GM19324 (cell line): ENCODE data around the gene CLCN7.

Experiments used
- ATAC-seq: cut with Tn5 transposase; IDR thresholded peaks from one replicate; pipeline ENCODE4 v1.9.1; 2021; ENCODE audit warnings: mild to moderate bottlenecking, moderate library complexity; ENCODE audit not compliant: unreplicated experiment, low FRiP score

The CLCN7 gene

DNA sequence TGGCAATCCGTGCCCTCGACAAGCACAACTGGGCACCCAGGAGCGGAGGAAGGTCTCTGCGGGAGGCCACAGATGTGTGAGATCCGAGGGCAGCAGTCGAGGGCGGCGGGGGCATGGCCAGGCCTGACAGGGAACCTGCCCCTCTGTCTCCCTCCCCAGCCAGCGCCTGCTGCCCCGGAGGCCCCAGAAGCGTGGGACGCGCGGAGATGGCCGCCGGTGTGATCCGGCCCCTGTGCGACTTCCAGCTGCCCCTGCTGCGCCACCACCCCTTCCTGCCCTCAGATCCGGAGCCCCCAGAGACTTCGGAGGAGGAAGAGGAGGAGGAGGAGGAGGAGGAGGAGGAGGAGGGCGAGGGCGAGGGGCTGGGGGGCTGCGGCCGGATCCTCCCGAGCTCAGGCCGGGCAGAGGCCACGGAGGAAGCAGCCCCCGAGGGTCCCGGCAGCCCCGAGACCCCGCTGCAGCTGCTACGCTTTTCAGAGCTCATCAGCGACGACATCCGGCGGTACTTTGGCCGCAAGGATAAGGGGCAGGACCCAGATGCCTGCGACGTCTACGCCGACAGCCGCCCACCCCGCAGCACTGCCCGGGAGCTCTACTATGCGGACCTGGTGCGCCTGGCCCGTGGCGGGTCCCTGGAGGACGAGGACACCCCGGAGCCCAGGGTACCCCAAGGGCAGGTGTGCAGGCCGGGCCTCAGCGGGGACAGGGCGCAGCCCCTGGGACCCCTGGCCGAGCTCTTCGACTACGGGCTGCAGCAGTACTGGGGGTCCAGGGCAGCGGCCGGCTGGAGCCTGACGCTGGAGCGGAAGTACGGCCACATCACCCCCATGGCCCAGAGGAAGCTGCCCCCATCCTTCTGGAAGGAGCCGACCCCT, 42.2 kb downstream of the CLCN7 start:
- ATAC-seq: no peak

- no peak for ATAC-seq
Observed at GRCh38 chr16:1431497-1432270, 43.1 kb downstream of the CLCN7 start.

- ATAC-seq: no peak
Observed at GRCh38 chr16:1430759-1431496, 43.9 kb downstream of the CLCN7 start, which contains the start of gene PERCC1. Gene PERCC1 (plus strand): TSS chr16:1431078. CDS start chr16:1432594, 1,516 bp downstream.

- no peak for ATAC-seq
Observed at GRCh38 chr16:1430214-1430758, 44.5 kb downstream of the CLCN7 start.

GRCh38 chr16:1429631-1430030, 45.2 kb downstream of the CLCN7 start:
- no peak for ATAC-seq

- no peak for ATAC-seq
Observed at GRCh38 chr16:1429012-1429411, 45.8 kb downstream of the CLCN7 start.

DNA sequence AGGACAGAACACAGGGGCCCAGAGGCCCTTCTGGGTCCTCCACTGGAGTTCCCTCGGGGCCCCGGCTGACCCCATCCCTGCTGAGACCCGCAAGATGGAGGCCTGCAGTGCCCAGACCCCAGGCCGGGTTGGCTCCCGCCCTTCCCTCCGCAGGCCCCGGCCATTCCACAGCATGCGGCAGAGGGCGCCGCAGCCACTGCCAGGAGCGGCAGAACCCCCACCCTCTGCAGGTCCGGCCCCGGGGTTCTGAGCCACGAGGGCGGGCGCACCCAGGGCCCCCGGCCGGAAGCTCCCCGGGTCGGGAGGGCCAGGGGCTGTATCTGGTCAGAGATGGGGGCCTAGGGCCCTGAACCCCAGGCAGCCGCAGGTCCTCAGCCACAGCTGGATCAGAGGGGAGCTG, 46.3 kb downstream of the CLCN7 start:
- no peak for ATAC-seq

GRCh38 chr16:1427473-1428461, 47.1 kb downstream of the CLCN7 start:
- no peak for ATAC-seq

DNA sequence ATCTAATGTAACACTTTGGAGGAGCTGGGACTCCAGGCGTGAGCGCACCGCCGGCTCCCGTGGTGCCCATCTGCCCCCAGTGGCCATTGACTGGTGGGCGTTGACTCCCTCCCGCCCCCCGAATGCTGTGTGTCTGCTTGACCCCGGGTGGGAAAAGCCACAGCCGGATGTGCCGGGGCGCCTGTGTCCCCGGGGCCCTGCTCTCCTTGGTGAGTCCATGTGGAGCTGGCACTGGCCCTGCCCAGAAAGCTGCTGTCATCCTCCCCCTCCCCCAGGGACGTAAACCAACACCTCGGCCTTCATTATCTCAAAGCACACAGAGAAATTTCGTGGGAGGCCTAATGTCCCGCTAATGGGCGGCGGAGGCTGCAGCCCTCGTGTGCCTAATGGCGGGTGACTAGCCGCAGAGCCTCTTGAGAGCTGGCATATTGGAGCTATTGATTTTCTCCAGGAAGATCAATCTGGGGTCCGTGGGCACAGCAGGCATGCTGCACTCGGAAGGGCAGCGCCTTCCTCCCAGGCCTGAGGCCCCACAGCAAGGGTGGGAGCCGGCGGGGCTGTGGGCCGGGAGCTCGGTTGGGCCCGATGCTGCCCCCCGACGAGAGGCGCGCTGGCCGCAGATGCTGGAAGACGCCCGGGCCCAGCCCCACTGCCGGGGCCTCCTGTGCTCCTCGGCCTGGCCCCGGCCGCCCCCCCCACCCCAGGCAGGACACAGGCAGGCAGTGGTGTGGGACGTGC, 47.9 kb downstream of the CLCN7 start:
- no peak for ATAC-seq

DNA sequence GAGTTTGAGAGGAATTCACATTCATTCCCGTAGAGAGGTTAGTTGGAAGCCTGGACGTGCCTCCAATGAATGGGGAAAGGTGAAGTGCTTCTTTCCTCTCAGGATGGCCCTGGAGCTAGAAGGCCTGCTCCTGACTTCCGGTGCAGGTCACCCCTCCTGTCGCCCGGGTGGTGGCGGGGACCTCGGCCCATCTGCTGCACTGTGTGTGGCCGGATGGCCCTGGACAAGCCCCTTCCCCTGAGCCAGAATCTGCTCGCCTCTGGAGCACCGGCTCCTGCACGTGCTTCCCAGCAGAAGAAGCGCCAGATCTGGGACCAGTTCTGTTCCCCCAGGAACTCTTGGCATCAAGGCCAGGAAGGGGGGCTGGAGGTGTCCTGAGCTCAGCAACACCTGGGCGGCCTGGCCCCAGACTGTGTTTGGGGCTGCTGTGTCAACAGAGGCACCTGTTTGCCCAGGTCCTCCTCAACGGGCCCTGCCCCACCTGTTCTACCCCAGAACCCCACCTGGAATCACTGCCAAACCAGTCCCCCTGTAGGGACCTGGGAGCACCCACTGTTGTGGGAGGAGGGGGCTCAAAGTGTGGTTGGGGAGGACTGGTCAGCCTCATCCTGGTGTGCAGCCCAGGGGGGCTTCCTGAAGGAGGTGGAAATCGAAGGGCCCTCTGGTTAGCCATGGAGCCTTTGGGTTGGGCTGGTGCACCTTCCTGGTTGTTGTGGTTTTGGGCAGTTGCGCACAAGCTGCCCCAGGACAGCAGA, 49.0 kb downstream of the CLCN7 start:
- ATAC-seq: no peak

- no peak for ATAC-seq
Observed at GRCh38 chr16:1424028-1424427, 50.8 kb downstream of the CLCN7 start.

DNA sequence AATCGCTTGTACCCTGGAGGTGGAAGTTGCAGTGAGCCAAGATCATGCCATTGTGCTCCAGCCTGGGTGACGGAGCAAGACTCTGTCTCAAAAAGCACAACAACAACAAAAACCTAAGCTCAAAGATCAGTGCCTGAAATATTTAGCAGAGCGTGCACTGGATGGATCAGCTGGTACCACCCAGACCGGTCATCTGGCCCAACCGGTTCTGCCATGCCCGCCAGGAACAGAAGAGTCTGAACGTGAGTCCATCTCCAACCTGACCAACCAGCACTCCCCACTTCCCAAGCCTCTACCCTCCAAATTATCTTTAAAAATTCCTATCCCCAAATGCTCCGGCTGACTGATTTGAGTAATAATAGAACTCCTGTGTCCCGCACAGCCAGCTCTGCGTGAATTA, 52.8 kb downstream of the CLCN7 start:
- ATAC-seq: no peak

DNA sequence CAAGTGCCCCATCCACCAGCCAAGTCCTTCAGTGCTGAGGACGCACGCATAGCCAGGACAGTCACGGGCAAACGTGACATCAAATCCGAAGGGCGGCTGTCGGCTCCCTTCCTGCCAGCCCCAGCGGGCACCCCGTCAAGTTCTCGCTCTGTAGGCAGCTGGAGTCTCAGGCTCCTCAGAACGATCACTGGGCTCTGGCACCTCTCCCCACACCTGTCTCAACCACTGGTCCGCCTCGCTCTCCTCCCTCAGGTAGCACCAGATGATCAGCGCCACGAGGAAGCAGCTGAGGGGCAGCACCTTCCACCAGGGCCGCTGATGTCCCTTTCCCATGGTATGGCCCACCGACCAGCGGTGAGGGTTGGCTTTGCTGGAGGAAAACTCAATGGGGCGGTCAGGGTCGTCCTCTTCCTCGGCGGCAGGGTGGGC, 54.7 kb downstream of the CLCN7 start:
- ATAC-seq: peak; percentile 4

DNA sequence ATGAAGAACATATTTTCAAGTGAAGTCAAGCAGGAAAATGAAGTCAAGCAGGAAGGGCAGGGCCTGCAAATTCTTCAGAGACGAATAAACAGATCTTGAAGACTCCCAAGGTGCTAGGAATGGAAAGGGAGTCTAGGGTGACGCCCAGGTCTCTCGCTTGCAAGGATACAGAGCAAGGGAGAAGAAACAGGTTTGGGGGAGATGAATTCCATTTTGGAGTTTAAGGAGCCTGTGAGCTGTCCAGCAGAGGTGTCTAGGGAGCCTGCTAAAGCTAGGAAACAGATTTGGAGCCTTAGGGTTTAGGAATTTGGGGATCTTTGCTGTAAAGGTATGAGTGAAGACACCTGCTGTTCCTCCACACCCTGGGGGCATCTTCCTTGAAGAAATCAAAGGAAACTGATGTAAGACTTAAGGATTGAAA, 58.3 kb downstream of the CLCN7 start:
- ATAC-seq: no peak

DNA sequence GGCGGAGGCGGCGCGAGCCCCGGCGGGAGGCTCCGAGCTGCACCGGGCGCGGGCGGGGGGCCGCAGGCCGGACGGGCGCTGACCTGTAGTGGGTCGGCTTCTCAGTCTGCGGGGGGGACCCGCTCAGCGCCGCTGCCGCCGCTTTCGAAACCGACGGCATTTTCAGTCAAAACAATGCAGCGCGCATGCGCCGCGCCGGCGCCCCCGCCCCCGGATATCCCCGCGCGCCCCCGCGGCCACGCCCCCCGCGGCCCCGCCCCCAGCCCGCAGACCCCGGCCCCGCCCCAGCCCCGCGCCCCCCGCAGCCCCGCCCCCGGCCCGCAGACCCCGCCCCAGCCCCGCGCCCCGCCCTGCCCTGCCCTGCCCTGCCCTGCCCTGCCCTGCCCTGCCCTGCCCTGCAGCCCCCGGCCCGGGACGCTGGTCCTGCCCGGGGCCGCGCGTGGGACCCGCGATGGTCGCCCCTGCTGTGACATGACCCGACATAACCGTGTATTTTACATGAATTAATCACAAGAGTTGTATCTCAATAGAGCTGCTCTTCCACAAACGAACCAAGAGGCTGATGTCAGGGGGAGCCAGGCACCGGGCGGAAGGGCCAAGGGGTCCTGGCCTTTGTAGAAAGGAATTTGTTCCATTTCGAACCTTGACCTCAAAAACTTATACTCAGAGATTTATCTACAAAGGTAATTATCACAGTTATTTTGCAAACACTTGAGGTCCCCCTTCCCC, 60.1 kb downstream of the CLCN7 start, which contains the start of gene UNKL:
UNKL (minus strand) TSS at position 173 of the 729 bp plus-strand sequence; CDS start at position 160, 13 bp downstream.
- peak; percentile 65 for ATAC-seq

- peak; percentile 40 for ATAC-seq
Observed at GRCh38 chr16:1413684-1414531, 60.9 kb downstream of the CLCN7 start.
